ENCODE results near the gene SKIC2.
"Not testable (repeated sequence)": the region's sequence is repeated elsewhere in the genome, so short reads cannot be mapped to it uniquely, and the experiment has no call there.

Gene SKIC2

GRCh38 chr6:31969712-31970603 lies 11.0 kb downstream of the SKIC2 start:
- DNase-seq (ENCODE audit: low read depth): no peak

GRCh38 chr6:31970604-31971271 lies 11.8 kb downstream of the SKIC2 start:
- DNase-seq (ENCODE audit: low read depth): no peak

- no peak for DNase-seq (ENCODE audit: low read depth)
These were observed 12.5 kb downstream of the SKIC2 start for GRCh38 chr6:31971279-31971992.

- peak; percentile 92 for DNase-seq (ENCODE audit: low read depth)
These were observed 13.2 kb downstream of the SKIC2 start, which contains the start of gene DXO for GRCh38 chr6:31971993-31972708. TSS of gene DXO (minus strand) at chr6:31972138. CDS start at chr6:31971675, 463 bp downstream.

DNA sequence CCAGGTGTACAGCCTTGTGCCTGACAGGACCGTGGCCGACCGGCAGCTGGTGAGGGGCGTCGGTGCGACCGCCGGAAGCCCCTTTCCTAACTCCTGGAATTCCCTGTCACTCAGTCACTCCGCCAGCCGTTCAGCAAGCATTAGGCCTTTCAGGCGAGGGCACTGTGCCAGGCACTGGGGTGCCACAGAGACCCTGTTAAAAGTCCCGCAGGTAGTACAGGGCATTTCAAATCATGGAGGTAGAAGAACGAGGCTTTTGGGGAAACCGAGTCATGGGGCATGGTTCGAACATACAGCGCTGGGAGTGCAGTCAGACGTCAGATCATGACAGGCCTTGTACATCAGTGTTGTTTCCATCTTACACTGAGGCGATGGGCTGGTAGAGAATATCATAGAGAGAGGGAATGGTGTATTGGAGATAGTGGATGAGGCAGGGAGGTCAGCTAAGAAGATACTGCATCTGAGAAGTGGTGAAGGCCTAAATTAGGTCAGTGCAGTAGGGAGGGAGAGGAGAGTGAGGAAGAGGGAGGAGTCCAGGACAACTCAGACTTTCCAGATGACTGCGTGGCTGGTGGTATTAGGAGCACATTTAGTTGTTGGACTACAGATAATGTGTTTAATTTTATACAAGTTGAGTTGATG lies 13.9 kb downstream of the SKIC2 start:
- no peak for DNase-seq (ENCODE audit: low read depth)

DNA sequence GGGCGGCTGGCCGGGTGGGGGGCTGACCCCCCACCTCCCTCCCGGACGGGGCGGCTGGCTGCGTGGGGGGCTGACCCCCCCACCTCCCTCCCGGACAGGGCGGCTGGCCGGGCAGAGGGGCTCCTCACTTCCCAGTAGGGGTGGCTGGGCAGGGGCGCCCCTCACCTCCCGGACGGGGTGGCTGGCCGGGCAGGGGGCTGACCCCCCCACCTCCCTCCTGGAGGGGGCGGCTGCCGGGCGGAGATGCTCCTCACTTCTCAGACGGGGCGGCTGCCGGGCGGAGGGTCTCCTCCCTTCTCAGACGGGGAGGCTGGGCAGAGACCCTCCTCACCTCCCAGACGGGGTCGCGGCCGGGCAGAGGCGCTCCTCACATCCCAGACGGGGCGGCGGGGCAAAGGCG lies 17.1 kb downstream of the SKIC2 start:
- not testable (repeated sequence) for DNase-seq (ENCODE audit: low read depth)

- DNase-seq (ENCODE audit: low read depth): no peak
These were observed 18.9 kb downstream of the SKIC2 start for GRCh38 chr6:31977816-31978431.

GRCh38 chr6:31978831-31979230 lies 19.9 kb downstream of the SKIC2 start:
- no peak for DNase-seq (ENCODE audit: low read depth)

GRCh38 chr6:31979238-31979898 lies 20.4 kb downstream of the SKIC2 start:
- DNase-seq (ENCODE audit: low read depth): no peak

- not testable (repeated sequence) for DNase-seq (ENCODE audit: low read depth)
These were observed 21.4 kb downstream of the SKIC2 start for GRCh38 chr6:31980195-31980876.

GRCh38 chr6:31980998-31981397 lies 22.0 kb downstream of the SKIC2 start:
- not testable (repeated sequence) for DNase-seq (ENCODE audit: low read depth)

DNA sequence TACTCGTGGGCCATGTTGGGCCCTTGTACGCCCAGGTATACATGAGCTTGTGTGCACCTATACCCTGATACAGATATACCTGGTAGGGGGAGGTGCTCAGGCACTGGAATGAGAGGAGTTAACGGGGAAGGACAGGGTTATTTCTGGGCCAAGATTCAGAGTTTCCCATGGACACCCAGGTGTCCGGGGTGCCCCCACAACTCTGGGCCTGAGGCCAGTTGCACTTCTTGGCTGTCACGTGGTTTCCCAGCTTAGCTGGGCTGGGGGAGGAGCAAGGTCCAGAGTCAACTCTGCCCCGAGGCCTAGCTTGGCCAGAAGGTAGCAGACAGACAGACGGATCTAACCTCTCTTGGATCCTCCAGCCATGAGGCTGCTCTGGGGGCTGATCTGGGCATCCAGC lies 22.8 kb downstream of the SKIC2 start, which contains the start of gene C4A:
Gene C4A, plus strand, starts transcription at position 314 of the 400 bp plus-strand sequence. Its CDS starts 51 bp downstream, at position 365.
- DNase-seq (ENCODE audit: low read depth): not testable (repeated sequence)

DNA sequence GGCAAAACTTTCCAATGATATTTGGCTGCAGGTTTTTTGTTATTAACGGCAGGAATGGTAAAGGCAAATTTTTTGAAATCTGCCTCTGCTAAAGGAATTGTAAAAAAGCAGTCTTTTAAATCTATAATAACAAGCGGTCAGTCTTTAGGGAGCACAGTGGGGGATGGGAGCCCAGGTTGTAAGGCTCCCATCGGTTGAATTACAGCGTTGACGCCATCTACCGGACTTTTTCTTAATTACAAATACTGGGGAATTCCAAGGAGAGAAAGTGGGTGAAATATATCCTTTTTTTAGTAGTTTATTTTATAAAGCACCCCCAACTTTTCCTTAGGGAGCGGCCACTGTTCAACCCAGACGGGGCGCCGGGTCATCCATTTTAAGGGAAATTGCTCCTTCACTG lies 30.4 kb downstream of the SKIC2 start:
- not testable (repeated sequence) for DNase-seq (ENCODE audit: low read depth)

- DNase-seq (ENCODE audit: low read depth): not testable (repeated sequence)
These were observed 35.4 kb downstream of the SKIC2 start for GRCh38 chr6:31994421-31994820.

DNA sequence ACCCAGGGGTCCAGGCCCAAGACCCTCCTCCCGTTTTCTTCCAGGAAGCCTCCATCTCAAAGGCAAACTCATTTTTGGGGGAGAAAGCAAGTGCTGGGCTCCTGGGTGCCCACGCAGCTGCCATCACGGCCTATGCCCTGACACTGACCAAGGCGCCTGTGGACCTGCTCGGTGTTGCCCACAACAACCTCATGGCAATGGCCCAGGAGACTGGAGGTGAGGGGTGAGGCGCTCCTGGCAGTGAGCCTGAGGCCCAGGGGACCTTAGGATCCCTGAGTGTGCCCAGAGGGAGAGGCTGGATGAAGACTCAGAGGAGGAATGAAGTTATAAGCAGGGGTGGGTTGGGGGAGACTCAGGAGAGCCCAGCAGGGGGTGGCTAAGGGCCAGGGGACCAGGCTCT lies 37.4 kb downstream of the SKIC2 start:
- DNase-seq (ENCODE audit: low read depth): not testable (repeated sequence)

DNA sequence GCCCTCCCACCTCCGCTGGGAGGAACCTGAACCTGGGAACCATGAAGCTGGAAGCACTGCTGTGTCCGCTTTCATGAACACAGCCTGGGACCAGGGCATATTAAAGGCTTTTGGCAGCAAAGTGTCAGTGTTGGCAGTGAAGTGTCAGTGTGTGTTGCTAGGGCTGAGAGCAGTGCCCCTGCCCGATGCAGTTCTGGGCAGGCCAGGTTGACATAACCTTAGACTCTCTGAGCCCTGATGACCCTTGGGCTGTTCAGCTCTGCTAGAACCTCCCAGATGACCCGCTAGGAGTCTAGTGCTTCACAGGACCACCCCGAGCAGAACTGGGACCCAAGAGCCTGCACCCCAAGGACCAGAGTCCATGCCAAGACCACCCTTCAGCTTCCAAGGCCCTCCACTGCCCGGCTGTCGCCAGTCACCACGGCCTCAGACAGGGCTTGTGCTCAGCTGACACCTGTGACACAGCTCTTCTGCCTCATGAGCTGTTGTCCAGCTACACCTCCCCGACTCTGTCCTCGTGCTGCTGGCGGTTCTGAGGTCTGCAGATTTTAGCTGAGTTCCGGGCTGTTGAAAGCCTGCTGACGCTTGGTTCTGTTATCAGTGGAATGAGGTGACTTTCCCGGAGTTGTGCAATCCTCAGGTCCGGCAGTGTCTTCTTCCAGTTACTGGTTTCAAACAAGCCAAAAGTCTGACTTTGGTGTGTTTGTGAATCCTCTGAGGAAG lies 43.7 kb downstream of the SKIC2 start:
- not testable (repeated sequence) for DNase-seq (ENCODE audit: low read depth)

DNA sequence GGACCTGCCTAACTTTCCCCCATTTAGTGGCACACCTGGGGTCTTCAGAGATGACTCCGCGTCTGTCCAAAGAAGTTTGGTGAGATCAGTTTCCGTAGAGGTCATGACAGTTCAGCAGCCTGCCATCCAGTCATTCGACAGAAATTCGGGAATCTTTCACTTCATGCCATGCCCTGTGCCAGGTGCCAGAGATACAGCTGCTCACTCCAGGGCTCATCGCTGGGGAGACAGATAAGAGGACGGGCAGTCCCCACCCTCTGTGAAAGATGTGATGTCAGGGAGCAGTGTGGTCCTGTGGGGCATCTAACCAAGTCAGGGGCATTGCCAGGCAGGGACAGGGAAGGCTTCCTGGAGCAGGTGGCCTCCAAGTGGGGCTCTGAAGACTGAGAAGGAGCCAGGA lies 44.3 kb downstream of the SKIC2 start:
- not testable (repeated sequence) for DNase-seq (ENCODE audit: low read depth)

DNA sequence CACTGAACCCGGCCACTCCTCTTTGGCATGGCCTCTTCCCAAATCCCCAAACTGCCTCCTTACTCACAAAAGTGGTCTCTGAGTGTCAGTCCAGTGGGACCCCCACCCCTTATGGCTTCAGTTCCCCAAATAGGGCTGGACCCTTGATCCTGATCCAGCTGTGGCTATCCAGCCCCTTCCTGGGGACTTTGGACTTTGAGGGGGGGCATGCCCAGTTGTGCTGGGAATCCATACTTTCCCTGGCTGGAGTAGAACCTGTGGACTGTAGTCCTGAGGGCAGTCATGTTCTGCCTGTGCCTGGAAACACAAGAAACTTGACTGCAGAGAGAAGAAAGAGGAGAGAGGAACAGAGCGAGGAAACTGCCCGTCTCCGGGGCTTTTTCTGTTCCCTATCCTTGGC lies 45.4 kb downstream of the SKIC2 start:
- DNase-seq (ENCODE audit: low read depth): not testable (repeated sequence)

Measured in GM04503 (cell line).